Stimulated activated CD8-positive, alpha-beta memory T cell treated with anti-CD3 and anti-CD28 coated beads, Interleukin-2, amount 100 ng/mL, for 48 hours (primary cell): Measurements from ENCODE around the gene RBBP8NL.
"Not testable (repeated sequence)": the region's sequence is repeated elsewhere in the genome, so short reads cannot be mapped to it uniquely, and the experiment has no call there.

ENCODE experiments used
- DNase-seq, 2 donors: peaks; one replicate each; pipeline ENCODE4 v3.0.0-alpha.2; 2020; ENCODE audit warnings: low read depth in 2 of 2

RBBP8NL gene

DNA sequence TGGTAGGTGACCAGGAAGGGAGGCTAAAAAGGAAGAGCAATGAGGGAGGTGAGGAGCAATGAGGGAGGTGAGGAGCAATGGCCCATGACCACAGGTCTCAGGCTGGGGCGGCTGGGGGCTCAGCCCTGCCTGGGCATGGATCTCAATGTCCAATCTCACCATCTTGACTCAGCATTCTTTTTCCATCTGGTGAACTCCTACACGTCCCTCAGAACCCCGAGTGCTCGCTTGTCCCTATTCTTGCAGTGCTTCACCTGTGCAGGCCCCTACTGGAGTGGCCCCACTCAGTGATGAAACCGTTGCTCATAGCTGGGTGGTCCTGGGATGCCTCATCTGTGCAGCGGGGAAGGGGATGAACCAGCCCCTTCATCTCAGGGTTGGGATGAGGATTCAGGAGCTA, 16.9 kb upstream of the RBBP8NL start:
- no peak for DNase-seq

DNA sequence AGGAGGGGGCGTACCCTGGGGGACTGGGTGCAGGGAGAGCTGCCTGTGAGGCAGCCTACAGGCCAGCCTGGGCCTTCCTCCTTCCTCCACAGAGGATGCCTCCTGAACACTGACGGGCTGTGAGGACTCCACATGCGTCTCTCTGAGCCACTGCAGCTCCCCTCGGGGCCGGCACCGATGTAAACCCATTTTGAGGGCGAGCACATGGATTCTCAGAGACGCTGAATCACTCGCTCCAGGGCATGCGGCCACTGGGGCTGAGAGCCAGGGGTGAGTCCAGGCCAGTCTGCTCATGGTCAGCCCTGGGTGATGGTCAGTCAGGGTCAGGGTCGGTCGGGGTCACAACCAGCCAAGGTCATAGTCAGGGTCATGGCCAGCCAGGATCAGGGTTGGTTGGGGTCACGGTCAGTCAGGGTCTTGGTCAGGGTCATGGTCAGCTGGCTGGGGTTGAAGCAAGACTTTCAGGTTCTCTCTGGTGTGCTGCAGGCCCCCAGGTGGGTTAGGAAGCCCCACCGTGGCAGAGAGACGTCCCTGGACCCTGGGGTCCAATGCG, 14.7 kb upstream of the RBBP8NL start:
- DNase-seq, result no peak

DNA sequence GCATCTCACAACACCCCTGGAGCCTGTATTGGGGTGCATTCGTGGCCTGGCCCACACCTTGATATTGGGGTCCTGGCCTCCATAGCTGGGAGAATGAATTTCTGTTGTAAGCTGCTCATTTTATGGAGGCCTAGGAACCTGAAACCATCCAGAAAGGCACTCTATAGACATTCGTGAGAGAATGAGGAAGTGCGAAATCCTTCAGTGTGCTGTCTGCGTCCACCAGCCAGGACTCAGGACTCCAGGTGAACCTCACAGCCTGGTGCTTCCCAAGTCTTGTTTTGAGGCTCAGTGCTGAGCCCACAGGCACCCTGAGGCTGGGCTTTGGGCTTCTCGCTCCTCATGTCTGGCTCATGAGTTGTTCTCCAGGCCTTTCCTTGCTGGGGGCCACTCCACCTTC, 11.9 kb upstream of the RBBP8NL start:
- no peak for DNase-seq

DNA sequence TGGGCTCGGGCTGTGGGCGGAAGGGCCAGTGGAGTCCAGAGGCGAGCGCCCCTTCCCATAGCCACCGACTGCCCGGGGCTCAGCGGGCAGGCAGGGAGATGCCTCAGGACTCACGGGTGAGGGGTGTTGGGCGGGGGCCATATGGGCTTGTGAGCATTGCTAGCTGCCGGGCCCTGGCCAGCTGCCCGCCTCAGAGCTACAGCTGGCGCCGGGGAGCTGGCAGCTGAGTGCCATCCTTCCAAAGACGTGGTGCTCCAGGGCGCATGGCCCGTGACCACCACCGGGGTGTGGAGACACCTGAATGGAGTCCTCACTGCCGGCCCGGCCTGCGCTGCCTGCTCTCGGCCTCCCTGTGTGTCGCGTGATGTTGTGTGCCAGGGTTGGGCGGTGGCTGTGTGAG, 10.6 kb upstream of the RBBP8NL start:
- DNase-seq, result no peak

DNA sequence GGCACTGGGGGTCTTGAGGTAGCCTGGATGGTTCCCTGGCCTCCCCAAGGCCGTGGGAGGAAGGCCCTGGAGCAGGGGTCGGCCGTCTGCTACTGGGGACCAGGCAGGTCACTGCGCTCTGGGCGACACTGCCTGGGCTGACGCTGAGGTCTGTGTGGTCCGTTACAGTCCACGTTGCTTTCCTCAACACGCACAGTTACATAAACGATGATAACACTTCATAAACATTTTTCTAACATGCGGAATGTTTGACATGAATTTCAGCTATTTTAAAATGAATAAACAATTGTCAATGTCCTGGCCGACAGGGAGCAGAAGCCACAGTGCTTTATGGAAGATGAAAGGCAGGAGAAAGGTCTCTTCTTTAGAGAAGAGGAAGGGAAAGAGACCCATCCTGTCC, 10.2 kb upstream of the RBBP8NL start:
- no peak for DNase-seq

DNA sequence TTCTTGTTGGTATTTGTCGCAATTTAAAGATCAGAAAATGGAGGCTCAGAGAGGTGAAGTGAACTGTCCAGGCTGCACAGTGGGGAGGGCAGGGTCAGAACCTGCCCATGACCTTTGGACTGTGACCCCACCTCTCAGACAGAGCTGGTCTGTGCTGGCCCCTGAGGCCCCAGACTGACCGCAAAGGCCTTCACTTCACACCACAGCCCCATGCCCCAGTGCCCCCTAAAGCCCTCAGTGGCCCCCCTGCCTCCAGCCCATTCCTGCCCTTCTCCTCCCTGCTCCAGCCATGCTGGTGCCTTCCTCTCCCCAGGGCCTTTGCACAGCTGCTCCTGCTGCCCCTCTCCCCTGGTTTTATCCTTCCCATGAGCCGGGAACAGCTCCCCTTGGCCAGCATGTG, 9.4 kb upstream of the RBBP8NL start:
- no peak for DNase-seq

DNA sequence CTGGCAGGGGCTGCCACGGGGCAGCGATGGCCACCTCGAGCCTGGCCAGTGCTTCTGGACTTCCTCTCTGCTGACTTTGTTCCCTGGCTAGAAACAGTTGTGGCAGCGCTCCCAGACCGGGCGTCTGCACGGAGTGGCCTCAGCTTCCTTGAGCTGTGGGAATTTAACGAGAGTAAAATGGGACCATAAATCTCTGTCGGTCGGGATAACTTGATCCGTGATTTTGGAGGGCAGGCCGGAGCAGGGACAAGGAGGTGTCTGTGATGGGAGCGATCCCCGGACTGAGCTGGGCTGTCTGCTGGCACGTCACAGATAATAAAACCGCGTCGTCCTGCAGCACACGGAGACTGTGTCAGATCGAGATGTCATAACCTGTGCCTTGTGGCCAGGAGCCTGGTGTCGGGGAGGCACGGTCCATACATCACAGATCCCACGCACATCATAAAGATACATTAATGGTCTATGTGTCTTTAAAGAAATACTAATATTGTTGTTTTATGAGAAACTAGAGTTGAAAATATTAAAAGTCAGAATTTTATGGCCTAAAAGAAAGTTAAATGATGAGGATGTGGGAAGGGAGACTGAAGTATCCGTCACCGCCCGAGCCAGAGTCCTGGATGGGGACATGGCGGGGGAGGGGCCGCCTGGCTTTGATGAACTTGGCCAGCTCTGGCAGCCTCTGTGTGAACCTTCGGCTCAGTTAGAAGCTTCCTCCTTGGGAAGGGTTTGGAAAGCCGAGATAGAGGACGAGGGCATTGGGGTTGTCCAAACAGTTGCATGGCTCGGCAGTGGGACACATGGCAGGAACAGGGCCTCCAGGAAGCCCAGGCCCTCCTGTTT, 6.5 kb upstream of the RBBP8NL start:
- no peak for DNase-seq

DNA sequence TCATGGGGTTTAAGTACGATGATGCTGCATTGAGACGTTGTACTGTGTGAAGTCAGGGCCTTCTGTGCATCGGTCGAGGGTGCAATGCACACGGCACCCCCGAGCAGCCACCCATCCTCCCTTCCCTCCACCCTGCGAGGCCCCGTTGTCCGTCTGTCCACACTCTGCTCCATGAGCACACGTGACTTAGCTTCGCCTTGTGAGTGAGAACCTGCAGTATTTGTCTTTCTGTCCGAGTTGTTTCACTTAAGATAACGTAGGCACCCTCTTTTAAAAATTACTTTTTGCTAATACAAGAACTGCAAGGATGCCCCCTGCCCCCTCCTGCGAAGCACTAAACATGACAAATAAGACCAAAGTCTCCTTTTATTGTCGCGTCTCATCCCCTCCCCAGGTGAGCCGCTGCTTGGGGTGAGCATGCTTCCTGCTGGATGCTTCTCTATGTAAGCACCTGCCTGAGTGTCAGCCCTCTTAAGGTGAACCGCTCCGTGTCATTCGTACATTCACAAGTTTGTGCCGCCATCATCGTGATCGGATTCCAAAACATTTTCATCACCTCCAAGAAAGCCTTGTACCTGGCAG, 3.6 kb upstream of the RBBP8NL start:
- DNase-seq, result no peak

DNA sequence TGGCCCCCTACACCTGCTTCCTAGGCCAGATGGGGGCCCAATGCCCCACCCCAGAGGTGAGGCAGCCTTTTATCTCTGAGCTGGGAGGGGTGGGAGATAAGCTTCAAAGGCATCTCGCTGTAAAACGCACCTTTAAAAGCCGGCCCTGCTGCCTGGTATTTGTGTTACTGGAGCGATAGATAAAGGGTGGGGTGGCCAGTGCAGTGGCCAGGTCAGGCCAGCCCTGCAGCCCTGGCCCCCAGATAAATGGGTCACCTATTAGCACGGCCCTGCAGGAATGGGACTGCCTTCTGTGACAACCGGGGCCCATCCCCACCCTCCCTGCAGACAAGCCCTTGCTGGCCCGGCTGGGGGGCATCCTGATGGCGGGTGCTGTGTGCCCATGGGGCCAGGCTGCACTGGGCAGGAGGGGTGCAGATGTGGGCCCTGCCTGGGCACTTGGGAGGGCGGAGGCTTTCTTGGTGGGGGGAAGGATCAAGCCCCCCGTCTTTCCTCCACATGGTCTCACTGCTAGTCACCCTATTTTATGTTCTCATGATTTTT, 3.0 kb upstream of the RBBP8NL start:
- DNase-seq, result no peak

DNA sequence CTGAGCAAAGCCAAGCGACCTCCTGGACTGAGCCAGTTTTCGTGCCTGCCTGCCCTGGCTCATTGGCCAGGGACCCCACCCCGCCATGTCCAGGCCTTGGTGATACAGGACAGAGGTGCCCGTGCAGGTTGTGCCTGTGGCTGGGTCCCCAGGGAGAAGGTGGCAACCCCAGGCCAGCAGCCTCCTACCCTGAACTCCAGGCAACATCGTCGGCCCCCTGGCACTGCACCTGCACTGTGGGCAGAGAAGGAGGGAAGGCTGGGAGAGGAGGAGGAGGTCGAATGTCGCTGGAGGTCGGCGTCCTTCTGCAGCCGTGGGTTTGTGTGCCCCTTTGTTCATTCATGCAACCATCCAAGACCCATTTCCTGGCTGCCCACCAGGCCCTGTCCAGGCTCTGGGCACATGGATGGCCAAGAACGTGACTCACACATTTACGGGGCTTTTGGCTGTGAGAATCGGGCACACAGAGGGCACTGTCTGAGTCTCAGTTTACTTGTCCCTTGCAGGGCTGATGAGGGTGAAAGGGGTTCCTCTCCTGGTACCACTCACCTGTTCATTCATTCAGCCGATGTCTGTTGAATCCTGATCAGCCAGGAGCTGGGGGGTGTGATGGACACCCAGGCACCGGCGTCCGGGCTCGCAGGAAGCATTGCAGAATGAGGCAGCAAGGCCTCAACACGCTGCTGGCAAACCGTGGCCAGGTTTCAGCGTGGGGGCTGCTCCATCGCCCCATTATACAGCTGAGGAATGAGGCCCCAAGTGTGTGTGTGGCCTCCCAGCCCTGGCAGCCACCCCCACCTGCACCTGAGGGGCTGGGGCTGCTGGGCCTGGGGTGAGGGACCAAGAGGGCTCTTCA, 2.3 kb upstream of the RBBP8NL start:
- no peak for DNase-seq

DNA sequence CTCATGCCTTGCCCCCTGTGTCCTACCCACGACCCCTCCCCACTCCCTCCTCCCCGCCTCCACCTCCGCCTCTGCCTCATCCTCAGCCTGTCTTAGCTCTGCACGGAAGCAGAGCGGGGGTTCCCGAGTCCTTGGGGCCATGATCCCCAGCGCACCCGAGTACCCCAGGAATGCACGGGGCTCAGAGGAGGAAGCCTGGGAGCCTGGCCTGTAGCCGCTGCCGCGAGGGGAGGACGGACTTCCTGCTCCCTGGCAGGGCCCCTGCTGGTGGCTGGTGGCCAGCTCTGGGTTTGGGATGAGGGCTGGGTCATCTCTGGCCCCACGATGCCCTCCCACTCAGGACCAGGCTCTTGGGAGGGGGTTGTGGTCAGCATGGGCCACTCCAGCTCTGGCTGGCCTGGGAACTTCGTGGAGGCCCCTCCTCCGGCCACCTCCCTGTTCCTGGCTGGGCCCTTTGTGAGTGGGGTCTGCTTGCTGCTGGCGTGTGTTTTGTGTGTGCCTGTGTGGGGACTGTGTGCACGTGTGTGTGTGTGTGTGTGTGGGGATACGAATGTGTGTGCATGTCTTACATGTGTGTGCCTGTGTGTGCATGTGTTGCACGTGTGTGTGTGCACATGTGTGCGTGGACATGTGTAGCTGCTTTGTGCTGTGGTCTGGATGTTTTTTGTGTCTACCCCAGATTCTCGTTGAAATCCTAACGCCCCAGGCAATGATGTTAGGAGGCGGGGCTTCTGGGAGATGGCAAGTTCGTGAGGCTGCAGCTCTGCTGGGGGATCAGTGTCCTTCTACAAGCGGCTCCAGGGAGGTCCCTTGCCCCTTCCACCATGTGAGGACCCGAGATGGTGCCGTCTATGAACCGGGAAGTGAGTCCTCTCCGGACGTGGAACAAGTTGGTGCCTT, 1.3 kb upstream of the RBBP8NL start:
- DNase-seq, result no peak

DNA sequence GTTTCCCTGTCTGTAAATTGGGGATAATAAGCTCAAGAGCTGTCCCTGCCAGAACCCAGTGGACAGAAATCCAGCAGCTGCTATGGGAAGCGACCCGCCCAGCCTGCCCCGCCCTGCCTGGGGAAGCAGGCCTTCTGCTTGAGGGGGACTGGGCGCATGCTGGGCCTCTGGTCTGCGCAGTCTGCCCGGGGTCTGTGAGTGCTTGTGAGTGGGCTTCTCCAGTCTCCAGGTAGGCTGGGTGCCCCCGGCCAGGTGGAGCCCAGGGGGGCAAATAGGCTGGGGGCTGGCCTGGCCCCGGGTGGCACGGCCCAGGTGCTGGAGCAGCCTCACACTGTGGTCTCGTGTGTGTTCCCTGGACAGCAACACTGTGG, 648 bp upstream of the RBBP8NL start:
- DNase-seq, result no peak

DNA sequence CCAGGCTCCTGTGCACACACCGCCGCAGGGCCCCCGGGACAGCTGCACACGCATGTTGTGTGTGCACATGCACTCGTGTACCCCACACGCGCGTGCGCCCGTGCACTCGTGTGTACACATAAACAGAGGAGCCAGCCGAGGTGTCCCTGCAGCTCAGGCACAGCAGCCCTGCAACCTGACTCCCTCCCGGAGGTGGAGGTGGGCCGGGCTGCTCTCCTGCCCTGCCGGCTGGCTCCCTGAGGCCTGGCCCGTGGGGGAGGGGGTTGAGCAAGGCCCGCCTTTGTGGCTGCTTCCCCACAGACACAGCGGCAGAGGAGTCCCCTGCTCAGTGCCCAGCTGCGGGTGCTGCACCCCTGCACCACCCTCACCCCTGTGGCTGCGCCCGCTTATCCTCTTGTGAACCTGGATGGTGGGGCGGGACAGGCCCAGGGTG, 624 bp downstream of the RBBP8NL start:
- DNase-seq, result no peak

DNA sequence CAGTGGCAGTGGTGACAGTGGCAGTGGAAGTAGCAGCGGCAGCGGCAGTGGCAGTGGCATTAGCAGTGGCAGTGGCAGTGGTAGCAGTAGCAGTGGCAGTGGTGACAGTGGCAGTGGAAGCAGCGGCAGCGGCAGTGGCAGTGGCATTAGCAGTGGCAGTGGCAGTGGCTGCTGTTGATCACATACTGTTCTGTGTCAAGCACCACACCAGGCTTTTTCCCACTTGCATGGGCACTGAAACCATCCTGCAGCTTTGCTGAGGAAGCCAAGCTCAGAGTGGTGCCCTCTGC, 1.3 kb downstream of the RBBP8NL start:
- DNase-seq, result not testable (repeated sequence)

DNA sequence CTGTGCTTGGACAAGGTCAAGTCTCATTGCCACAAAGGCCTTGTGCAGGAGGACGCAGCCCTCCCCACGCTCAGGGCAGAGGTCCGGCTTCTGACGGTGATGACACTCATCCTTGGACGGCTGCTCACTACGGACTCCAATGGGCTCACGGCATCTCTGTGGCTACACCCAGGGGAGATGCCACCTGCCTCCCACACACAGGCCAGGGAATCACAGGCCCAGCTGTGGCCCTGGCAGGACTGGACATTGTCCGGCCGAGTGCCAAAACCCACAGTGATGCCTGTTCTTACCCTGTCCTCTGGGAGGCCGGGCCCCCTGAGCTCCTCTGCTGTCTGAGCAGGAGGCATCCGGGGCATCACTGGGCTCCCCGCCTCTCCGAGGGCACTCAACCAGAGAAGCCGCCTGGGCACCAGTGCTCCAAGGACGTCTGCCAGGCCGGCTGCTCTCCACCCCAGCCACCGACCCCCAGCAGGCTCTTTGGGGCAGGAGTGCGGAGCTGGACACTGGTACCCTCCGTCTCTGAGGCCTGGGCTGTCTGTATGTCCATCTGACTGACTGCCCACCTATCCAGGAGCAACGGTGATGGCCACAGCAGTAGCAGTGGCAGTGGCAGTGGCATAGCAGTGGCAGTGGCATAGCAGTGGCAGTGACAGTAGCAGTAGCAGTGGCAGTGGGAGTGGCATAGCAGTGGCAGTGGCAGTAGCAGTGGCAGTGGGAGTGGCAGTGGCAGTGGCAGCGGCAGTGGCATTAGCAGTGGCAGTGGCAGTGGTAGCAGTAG, 1.9 kb downstream of the RBBP8NL start:
- DNase-seq, result no peak

DNA sequence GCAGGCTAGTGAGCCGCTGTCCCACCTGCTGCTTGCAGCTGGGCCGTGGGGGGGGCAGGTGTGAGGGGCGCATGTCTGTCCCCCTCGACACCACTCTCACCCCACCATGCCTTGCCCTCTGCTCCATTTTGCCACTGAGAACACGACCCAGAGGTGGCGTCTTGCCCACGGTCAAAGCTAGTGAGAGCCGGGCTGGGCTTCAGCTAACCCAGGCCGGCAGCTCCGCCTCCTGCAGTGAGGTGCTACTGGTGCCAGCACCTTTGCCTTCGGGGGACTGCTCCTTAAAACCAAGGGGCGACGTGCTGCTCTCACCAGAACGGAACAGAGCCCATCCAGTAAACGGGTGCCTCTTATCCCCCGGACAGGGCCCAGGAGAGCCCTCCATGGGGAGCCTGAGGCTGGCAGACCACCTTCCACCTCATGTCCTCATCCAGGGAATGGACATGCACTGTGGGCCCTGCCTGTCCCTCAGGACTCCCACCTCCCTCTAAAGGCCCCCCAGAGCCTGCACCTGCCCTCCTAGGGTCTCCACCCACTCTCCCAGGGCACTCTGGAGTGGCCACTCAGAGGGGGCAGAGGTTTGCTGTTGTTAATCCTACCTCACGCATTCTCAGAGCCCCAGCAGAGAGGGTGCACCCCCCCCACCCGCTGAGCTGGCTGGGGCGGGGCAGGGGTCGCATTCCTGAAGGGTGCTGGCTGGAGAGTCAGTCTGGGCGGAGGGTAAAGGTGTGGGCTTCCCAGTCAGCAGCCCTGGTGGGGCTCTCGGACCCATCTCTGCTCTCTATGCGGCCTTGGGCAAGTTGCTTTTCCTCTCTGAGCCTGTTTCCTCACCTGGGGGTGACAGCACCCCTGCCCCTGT, 2.9 kb downstream of the RBBP8NL start:
- DNase-seq, result no peak

DNA sequence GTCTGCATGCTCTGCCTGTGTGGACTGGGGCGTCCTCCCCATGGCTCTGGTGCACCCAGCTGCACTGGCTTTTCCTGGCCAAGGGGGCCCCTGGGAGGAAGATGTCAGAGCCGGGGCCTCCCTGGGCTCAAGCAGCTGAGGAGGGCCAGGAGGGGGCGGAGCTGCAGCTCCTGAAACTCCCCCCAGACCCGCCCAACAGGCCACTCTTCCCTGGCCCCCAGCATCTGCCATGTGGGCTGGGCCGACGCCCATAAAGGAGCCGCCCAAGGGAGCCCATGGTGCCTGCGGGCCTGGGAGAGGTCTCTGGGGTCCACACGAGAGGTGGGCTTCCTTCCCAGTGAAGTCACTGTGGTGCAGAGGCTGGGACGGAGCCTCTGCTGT, 4.0 kb downstream of the RBBP8NL start:
- no peak for DNase-seq

DNA sequence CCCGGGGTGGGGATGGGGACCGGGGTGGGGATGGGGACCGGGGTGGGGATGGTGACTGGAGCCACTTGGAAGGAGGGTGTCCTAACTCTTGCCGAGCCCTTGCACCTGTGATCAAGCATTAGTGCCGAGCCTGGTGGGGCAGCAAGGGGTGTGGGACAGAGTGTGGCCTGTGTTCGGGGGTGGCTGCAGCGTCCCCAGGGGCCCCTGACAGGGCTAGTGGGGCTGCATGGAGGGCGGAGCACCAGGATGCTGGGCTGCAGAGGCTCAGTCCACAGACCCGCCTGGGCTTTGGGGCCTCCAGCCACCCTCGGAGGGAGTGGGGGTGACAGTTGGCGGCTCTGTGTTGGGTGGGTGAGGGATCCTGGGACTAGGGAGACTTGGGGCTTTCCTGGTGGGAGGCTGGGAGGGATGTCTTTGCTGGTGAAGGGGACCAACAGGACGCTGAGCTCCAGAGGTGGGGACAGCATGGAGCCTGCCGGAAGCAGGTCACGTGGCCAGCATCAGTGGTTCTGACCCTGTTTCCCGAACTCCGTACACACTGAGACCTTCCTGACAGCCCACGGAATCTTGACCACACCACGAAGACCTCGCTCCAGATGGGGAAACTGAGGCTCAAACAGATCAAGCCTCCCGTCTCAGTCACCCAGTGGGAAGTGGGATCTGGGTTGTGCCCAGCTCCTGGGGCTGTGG, 4.6 kb downstream of the RBBP8NL start:
- no peak for DNase-seq

DNA sequence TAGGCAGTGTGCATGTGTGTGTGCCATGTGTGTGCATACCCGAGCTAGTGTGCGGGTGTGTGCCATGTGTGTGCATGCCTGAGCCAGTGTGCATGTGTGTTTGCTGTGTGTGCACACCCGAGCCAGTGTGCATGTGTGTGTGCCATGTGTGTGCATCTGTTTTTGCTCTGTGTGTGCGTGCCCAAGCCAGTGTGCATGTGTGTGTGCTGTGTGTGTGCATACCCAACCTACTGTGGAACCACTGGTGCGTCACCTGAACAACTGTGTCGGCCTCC, 5.7 kb downstream of the RBBP8NL start:
- no peak for DNase-seq
